Measurements from ENCODE around the gene ITGAV.
"Not testable (repeated sequence)": the region's sequence is repeated elsewhere in the genome, so short reads cannot be mapped to it uniquely, and the experiment has no call there.

Gene ITGAV

GRCh38 chr2:186589612-186590349 lies at the start of gene ITGAV:
Gene ITGAV, plus strand, starts transcription at chr2:186590056. Its CDS starts 283 bp downstream, at chr2:186590339.
- peak; percentile 64 for DNase-seq

- no peak for DNase-seq
These were observed 48.9 kb upstream of the ITGAV start for GRCh38 chr2:186540941-186541340.

- no peak for DNase-seq
These were observed 47.9 kb upstream of the ITGAV start for GRCh38 chr2:186542002-186542401.

GRCh38 chr2:186543561-186544131 lies 46.2 kb upstream of the ITGAV start:
- DNase-seq, result no peak

- DNase-seq, result no peak
These were observed 45.6 kb upstream of the ITGAV start for GRCh38 chr2:186544255-186544675.

- DNase-seq, result no peak
These were observed 43.0 kb upstream of the ITGAV start for GRCh38 chr2:186546846-186547245.

- no peak for DNase-seq
These were observed 38.4 kb upstream of the ITGAV start for GRCh38 chr2:186551323-186552050.

GRCh38 chr2:186554429-186554828 lies 35.4 kb upstream of the ITGAV start:
- no peak for DNase-seq

- DNase-seq, result no peak
These were observed 34.8 kb upstream of the ITGAV start for GRCh38 chr2:186554850-186555671.

GRCh38 chr2:186558512-186559276 lies 31.2 kb upstream of the ITGAV start:
- no peak for DNase-seq

- DNase-seq, result no peak
These were observed 30.5 kb upstream of the ITGAV start for GRCh38 chr2:186559370-186559769.

GRCh38 chr2:186559848-186560247 lies 30.0 kb upstream of the ITGAV start:
- DNase-seq, result no peak

- no peak for DNase-seq
These were observed 29.6 kb upstream of the ITGAV start for GRCh38 chr2:186560254-186560653.

- DNase-seq, result no peak
These were observed 28.2 kb upstream of the ITGAV start for GRCh38 chr2:186561467-186562208.

GRCh38 chr2:186562209-186562578 lies 27.7 kb upstream of the ITGAV start:
- DNase-seq, result no peak

- not testable (repeated sequence) for DNase-seq
These were observed 21.3 kb upstream of the ITGAV start for GRCh38 chr2:186568600-186568999.

- not testable (repeated sequence) for DNase-seq
These were observed 20.7 kb upstream of the ITGAV start for GRCh38 chr2:186569127-186569526.

- DNase-seq, result no peak
These were observed 20.0 kb upstream of the ITGAV start for GRCh38 chr2:186569897-186570296.

GRCh38 chr2:186570604-186571003 lies 19.3 kb upstream of the ITGAV start:
- no peak for DNase-seq

- DNase-seq, result no peak
These were observed 17.2 kb upstream of the ITGAV start for GRCh38 chr2:186572705-186573104.

GRCh38 chr2:186573531-186573930 lies 16.3 kb upstream of the ITGAV start:
- DNase-seq, result no peak

- no peak for DNase-seq
These were observed 14.6 kb upstream of the ITGAV start for GRCh38 chr2:186575302-186575701.

All from activated CD4-positive, alpha-beta T cell treated with anti-CD3 and anti-CD28 coated beads for 1 hour (primary cell).